ENCODE data around the gene KLHL4.
A peak's percentile ranks its signal among the peaks of the same experiment; 100 is the strongest.
"Not testable (repeated sequence)": the region's sequence is repeated elsewhere in the genome, so short reads cannot be mapped to it uniquely, and the experiment has no call there.

Gene KLHL4

DNA sequence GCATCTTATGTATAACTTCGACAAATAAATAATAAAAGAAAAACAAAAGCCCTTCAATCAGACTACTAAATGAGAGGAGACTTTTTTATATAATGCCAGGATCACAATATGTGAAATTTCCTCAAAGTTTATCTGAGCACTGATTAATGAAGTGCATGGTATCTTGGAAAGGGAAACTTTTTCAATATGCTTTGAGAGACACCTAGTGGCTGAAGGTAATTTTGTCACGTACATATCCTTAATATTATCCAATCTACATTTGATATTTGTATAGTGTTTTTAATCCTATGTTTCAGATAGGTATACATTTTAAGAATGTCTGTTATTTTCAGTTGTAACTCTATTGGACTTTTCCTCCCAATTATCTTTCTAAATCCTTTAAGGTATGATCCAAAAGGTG, 146.8 kb downstream of the KLHL4 start:
- peak in 1 of 2 experiments; percentile 28 for DNase-seq

DNA sequence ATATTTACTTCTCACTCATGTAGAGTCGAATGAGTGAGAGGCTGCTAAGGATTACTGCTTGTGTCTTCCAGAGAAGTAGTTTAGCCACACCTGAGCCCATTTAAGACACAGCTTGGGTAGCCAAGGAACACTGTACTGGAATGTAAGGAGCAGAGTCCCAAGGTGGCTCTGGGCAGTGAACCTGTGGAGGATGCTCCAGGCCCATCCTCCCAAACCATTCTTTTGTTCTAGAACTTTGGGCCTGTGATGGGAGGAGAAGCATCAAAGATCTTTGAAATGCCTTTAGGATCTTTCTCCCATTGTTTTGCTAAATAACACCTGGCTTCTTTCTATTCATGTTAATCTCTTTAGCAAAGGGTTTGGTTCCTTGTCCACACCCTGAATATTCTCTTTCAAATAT, 162.2 kb downstream of the KLHL4 start:
- no peak for DNase-seq

GRCh38 chrX:87687703-87688102, 170.1 kb downstream of the KLHL4 start:
- DNase-seq = no peak

DNA sequence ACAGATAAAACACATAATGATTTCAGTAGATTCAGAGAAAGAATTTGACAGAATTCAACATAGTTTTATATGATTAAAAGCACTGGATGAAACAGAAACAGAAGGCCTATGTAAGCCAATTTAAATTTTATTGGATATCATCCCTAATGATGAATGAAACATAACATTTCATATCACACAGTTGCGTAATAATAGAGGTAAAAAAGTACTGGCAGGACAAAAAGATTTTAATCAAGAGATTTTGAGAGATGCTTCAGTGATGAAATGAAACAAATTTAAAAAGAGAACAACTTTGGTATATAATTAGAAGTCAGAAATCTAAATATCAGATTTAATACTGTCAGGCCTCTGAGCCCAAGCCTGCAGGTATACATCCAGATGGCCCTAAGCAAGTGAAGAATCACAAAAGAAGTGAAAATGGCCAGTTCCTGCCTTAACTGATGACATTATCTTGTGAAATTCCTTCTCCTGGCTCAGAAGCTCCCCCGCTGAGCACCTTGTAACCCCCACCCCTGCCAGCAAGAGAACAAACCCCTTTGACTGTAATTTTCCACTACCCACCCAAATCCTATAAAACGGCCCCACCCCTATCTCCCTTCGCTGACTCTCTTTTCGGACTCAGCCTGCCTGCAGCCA, 170.6 kb downstream of the KLHL4 start:
- DNase-seq = not testable (repeated sequence)

DNA sequence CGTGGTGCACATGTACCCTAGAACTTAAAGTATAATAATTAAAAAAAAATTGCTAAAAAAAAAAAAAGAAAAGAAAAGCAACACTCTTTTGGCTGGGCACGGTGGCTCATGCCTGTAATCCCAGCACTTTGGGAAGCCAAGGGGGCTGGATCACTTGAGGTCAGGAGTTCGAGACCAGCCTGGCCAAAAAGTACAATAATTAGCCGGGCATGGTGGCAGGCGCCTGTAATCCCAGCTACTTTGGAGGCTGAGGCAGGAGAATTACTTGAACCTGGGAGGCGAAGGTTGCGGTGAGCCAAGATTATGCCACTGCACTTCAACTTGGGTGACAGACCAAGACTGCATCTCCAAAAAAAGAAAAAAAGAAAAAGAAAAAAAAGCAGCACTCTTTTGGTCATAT, 171.6 kb downstream of the KLHL4 start:
- not testable (repeated sequence) for DNase-seq

DNA sequence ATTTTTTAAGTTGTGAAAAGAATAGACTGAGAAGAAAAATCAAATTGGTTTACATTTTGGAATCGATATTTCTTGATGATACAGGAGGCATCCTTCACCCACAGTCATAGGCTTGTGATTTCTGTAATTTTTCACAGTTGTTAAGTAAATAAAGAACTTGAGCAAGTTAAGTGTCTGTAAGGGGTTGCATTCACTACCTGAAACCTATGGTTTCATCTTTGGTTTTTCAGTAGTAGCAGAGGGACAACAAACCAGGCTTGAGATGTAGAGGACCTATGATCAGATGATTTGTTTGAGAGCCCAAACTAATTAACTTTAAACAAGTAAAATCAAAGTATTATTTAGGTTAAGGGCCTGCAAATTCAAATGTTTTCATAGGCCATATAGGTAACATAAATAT, 175.6 kb downstream of the KLHL4 start:
- DNase-seq = no peak

DNA sequence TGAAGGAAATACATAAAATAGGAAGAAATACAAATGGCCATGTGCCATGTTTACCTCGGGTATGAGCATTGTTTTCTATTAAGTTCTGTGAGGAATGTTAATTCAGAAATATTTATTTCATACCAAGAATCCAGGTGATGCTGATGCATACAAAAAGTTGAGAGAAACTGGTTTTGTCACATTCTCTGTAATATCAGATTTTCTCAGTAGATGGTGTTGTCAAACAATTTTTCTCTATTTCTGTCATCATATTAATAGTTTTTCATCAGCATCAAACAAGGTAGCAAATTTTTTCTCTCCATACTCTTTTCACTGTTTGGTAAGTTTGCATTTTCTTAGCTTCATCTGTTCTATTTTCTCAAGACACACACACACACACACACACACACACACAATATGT, 179.8 kb downstream of the KLHL4 start:
- DNase-seq = no peak

DNA sequence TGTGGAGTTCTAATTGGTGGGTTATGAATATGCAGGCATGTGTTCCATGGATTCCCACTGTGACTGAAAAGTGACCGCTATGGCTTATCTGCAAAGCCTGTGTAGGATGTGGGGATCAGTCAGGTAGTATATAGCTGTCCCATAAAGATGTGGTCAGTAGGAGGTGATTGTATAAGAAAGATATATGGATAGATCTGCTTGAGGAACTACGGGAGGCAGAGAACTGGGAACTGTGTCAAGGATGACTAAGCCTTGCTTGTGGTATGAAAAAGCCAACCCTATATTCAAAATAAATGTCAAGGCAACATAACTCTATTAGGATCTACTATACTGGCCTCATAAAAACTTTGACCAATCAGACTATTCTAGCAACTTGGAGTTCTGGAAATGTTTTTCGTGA, 185.2 kb downstream of the KLHL4 start:
- no peak for DNase-seq

- not testable (repeated sequence) for DNase-seq
Observed at GRCh38 chrX:87703469-87703868, 185.9 kb downstream of the KLHL4 start.

- no peak for DNase-seq
Observed at GRCh38 chrX:87706134-87706533, 188.5 kb downstream of the KLHL4 start.

DNA sequence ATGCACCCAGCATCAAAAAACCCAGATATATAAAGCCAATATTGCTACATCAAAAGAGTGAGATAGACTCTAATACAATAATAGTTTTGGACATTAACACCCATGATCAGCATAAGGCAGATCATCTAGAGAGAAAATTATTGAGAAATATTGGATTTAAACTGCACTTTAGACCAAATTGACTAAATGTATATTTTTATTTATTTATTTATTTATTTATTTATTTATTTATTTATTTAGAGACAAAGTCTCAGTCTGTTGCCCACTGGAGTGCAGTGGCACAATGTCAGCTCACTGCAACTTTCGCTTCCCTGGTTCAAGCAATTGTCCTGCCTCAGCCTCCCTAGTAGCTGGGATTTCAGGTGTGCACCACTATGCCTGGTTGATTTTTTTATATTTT, 193.0 kb downstream of the KLHL4 start:
- no peak for DNase-seq
